Mesenchymal stem cell (in vitro differentiated cells and primary cell): ENCODE results near the gene RBM20.

Source experiments
- DNase-seq: peaks from one replicate; pipeline ENCODE4 v3.0.0-alpha.2; 2013
- H2AFZ ChIP-seq: one replicate; pipeline ENCODE4 v1.6.1; 2013; ENCODE audit warnings: low read depth, mild to moderate bottlenecking, control low read depth, inconsistent platforms, low read length, moderate library complexity
- H2AK5ac ChIP-seq: 2 replicates; pipeline ENCODE4 v1.6.1; 2013; ENCODE audit warnings: low read length, moderate library complexity, mild to moderate bottlenecking, inconsistent platforms; ENCODE audit not compliant: severe bottlenecking
- H2BK120ac ChIP-seq: one replicate; pipeline ENCODE4 v1.6.1; 2013; ENCODE audit warnings: low read depth, mild to moderate bottlenecking, inconsistent platforms, low read length, moderate library complexity
- H2BK12ac ChIP-seq, 2 experiments: one replicate each; pipeline ENCODE4 v1.6.1; 2013; ENCODE audit warnings: inconsistent platforms in 2 of 2, low read length in 2 of 2, mild to moderate bottlenecking in 2 of 2, moderate library complexity in 2 of 2, control low read depth in 1 of 2
- H2BK15ac ChIP-seq: one replicate; pipeline ENCODE4 v1.6.1; 2013; ENCODE audit warnings: mild to moderate bottlenecking, low read depth, inconsistent platforms; ENCODE audit not compliant: poor library complexity, severe bottlenecking
- H2BK5ac ChIP-seq: 2 replicates; pipeline ENCODE4 v1.6.1; 2013; ENCODE audit warnings: low read depth, mild to moderate bottlenecking, low read length, control low read depth, inconsistent platforms; ENCODE audit not compliant: poor library complexity, severe bottlenecking
- H3K14ac ChIP-seq, 2 experiments: one replicate each; pipeline ENCODE4 v1.6.1; 2013; ENCODE audit warnings: inconsistent platforms in 2 of 2, low read length in 2 of 2, control low read depth in 1 of 2, mild to moderate bottlenecking in 1 of 2, moderate library complexity in 1 of 2
- H3K18ac ChIP-seq, 2 experiments: one replicate each; pipeline ENCODE4 v1.6.1; 2013; ENCODE audit warnings: inconsistent platforms in 2 of 2, low read length in 2 of 2, control low read depth in 1 of 2, low read depth in 1 of 2, mild to moderate bottlenecking in 1 of 2
- H3K23ac ChIP-seq, 2 experiments: one replicate each; pipeline ENCODE4 v1.6.1; 2013; ENCODE audit warnings: inconsistent platforms in 2 of 2, low read length in 2 of 2, mild to moderate bottlenecking in 2 of 2, moderate library complexity in 2 of 2, control low read depth in 1 of 2
- H3K27ac ChIP-seq: 2 replicates; pipeline ENCODE4 v1.5.1; 2013; ENCODE audit warnings: mild to moderate bottlenecking, moderate library complexity, low read length, control low read depth, inconsistent platforms; ENCODE audit not compliant: poor library complexity, severe bottlenecking
- H3K27me3 ChIP-seq, 2 experiments: 2 replicates each; pipeline versions ENCODE4 v1.6.1 to v1.7.0; 2013; ENCODE audit warnings: low read length in 2 of 2, mild to moderate bottlenecking in 2 of 2, moderate library complexity in 2 of 2, control low read depth in 1 of 2, inconsistent platforms in 1 of 2; ENCODE audit not compliant: control insufficient read depth in 1 of 2, insufficient read depth in 1 of 2
- H3K36me3 ChIP-seq, 2 experiments: 2 replicates each; pipeline versions ENCODE4 v1.6.1 to v1.7.0; 2013; ENCODE audit warnings: low read length in 2 of 2, control low read depth in 1 of 2, inconsistent platforms in 1 of 2, low read depth in 1 of 2, mild to moderate bottlenecking in 1 of 2; ENCODE audit not compliant: insufficient read depth in 2 of 2, control insufficient read depth in 1 of 2
- H3K4ac ChIP-seq, 2 experiments: one replicate each; pipeline ENCODE4 v1.6.1; 2013; ENCODE audit warnings: inconsistent platforms in 2 of 2, low read length in 2 of 2, mild to moderate bottlenecking in 2 of 2, moderate library complexity in 2 of 2, control low read depth in 1 of 2, low read depth in 1 of 2
- H3K4me1 ChIP-seq: 2 replicates; pipeline ENCODE4 v1.6.1; 2013; ENCODE audit warnings: low read depth, low read length, control low read depth; ENCODE audit not compliant: control insufficient read depth, insufficient read depth
- H3K4me2 ChIP-seq: 2 replicates; pipeline ENCODE4 v1.6.1; 2013; ENCODE audit warnings: low read length, mild to moderate bottlenecking, inconsistent platforms; ENCODE audit not compliant: poor library complexity, severe bottlenecking
- H3K4me3 ChIP-seq, 2 experiments: 2 replicates each; pipeline versions ENCODE4 v1.5.1 to v1.7.0; 2013; ENCODE audit warnings: low read length in 2 of 2, mild to moderate bottlenecking in 2 of 2, control low read depth in 1 of 2, low read depth in 1 of 2; ENCODE audit not compliant: insufficient read depth in 1 of 2
- H3K79me1 ChIP-seq: replicated peaks from 2 replicates; pipeline ENCODE4 v1.6.1; 2013; ENCODE audit warnings: mild to moderate bottlenecking, control low read depth, low read length, inconsistent platforms; ENCODE audit not compliant: poor library complexity, severe bottlenecking
- H3K9ac ChIP-seq: 2 replicates; pipeline ENCODE4 v1.7.0; 2013; ENCODE audit warnings: mild to moderate bottlenecking, low read length, moderate library complexity
- H3K9me3 ChIP-seq: 2 replicates; pipeline ENCODE4 v1.7.0; 2013; ENCODE audit warnings: mild to moderate bottlenecking, low read length; ENCODE audit not compliant: control insufficient read depth
- H4K8ac ChIP-seq: one replicate; pipeline ENCODE4 v1.6.1; 2013; ENCODE audit warnings: inconsistent platforms, mild to moderate bottlenecking, low read length, moderate library complexity
- H4K91ac ChIP-seq: one replicate; pipeline ENCODE4 v1.6.1; 2013; ENCODE audit warnings: mild to moderate bottlenecking, low read length, inconsistent platforms
- WGBS: methylation state at CpG from one replicate; pipeline ENCODE4 v1.1.7; 2013; ENCODE audit warnings: mixed read lengths; 5-methylcytosine and 5-hydroxymethylcytosine counted together

RBM20 gene

DNA sequence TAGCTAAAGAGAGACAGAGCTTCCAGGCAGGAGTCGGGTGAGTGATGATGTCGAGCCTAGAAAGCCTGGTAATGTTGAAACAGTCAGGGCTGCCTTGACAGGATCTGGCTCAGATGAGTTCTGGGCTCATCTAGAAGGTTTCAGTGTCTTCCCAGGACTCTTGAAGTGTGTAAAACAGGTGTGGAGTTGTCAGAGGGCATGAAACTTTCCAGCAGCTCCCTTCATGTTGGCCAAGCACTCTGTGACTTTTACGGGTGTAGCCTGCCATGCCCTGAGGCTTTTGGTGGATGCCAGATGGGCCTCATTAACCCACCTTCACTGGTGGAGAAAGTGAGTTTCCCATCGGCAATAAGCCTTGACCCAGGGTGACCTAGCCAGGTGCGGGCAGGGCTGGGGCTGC lies 161.2 kb downstream of the RBM20 start:
- 93% methylated on average over 5 of the region's 5 CpGs for WGBS
- no peak overlapping the region for H2BK5ac ChIP-seq

GRCh38 chr10:110806335-110806734 lies 162.2 kb downstream of the RBM20 start:
- WGBS, result 56% methylated on average over 1 of the region's 4 CpGs

More for the DNA sequence above, 161.2 kb downstream of the RBM20 start:
- Histone ChIP-seq H2AFZ (no peak overlapping the region), H3K14ac (no peak overlapping the region), H3K4me2 (no peak overlapping the region), H3K4ac (no peak overlapping the region), H2BK12ac (no peak overlapping the region), H3K23ac (no peak overlapping the region), H3K36me3 (no peaks in the 10 kb centered on the region), H3K4me3 (no peak overlapping the region), H3K4me1 (peaks cover 5% of the 10 kb centered on the region), H4K8ac (no peak overlapping the region), H3K27me3 (peaks cover 3 to 13% of the 10 kb centered on the region in 2 experiments), H2BK120ac (no peak overlapping the region), H3K79me1 (no peaks in the 10 kb centered on the region), H2AK5ac (no peak overlapping the region), H2BK15ac (no peak overlapping the region), H3K9ac (no peak overlapping the region), H3K9me3 (peaks cover 4% of the 10 kb centered on the region), H4K91ac (peak overlapping the region; percentile 52), H3K27ac (no peak overlapping the region), H3K18ac (no peak overlapping the region)
- no peak for DNase-seq

DNA sequence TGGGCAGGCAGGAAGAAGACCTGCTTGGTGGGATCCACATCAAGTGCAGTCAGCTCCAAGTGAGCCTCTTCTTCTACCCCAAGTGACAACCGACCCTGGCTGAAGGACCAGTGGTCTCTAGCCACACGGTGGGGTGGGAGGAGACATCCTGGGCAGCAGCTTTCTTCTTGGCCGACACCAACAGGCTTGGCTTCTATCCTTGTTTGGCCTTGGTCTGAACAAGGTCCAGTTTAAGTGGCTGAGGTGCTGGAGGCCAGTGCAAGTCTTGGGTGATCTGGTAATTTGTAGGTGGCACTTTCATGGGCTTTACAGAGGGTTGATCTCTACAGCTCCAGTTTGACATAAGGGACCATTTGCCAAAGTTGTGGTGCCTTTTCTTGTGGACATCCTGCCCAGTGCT lies 164.0 kb downstream of the RBM20 start:
- H4K8ac ChIP-seq, result no peak overlapping the region
- H2AFZ ChIP-seq, result no peak overlapping the region
- H3K4me3 ChIP-seq, result no peak overlapping the region
- H3K14ac ChIP-seq, result no peak overlapping the region
- no peak overlapping the region for H3K4me2 ChIP-seq
- no peak overlapping the region for H2BK120ac ChIP-seq
- DNase-seq, result no peak
- no peak overlapping the region for H4K91ac ChIP-seq
- H3K27me3 ChIP-seq, result peaks cover 3 to 14% of the 10 kb centered on the region in 2 experiments
- H2BK12ac ChIP-seq, result peak overlapping the region in 1 of 2 experiments; percentile 37
- no peaks in the 10 kb centered on the region for H3K79me1 ChIP-seq
- peaks cover 4% of the 10 kb centered on the region for H3K9me3 ChIP-seq
- H2AK5ac ChIP-seq, result no peak overlapping the region
- H2BK5ac ChIP-seq, result no peak overlapping the region
- H2BK15ac ChIP-seq, result no peak overlapping the region
- no peak overlapping the region for H3K9ac ChIP-seq
- no peak overlapping the region for H3K4ac ChIP-seq
- H3K4me1 ChIP-seq, result peaks cover 9% of the 10 kb centered on the region
- no peak overlapping the region for H3K23ac ChIP-seq
- no peak overlapping the region for H3K18ac ChIP-seq
- H3K27ac ChIP-seq, result no peak overlapping the region
- no peaks in the 10 kb centered on the region for H3K36me3 ChIP-seq
- 92% methylated on average over 3 of the region's 3 CpGs for WGBS

More at GRCh38 chr10:110806335-110806734, 162.2 kb downstream of the RBM20 start:
- H2BK5ac ChIP-seq, result no peak overlapping the region
- no peak overlapping the region for H3K18ac ChIP-seq
- H3K4me1 ChIP-seq, result peaks cover 5% of the 10 kb centered on the region
- no peak overlapping the region for H4K91ac ChIP-seq
- no peaks in the 10 kb centered on the region for H3K79me1 ChIP-seq
- H3K9me3 ChIP-seq, result peaks cover 4% of the 10 kb centered on the region
- H3K9ac ChIP-seq, result no peak overlapping the region
- no peak overlapping the region for H3K4ac ChIP-seq
- no peak overlapping the region for H3K4me2 ChIP-seq
- no peak overlapping the region for H3K4me3 ChIP-seq
- H2AK5ac ChIP-seq, result no peak overlapping the region
- no peak overlapping the region for H2BK120ac ChIP-seq
- no peak for DNase-seq
- peaks cover 3 to 14% of the 10 kb centered on the region in 2 experiments for H3K27me3 ChIP-seq
- no peak overlapping the region for H2AFZ ChIP-seq
- no peaks in the 10 kb centered on the region for H3K36me3 ChIP-seq
- no peak overlapping the region for H2BK15ac ChIP-seq
- no peak overlapping the region for H3K14ac ChIP-seq
- H2BK12ac ChIP-seq, result no peak overlapping the region
- no peak overlapping the region for H4K8ac ChIP-seq
- no peak overlapping the region for H3K27ac ChIP-seq
- no peak overlapping the region for H3K23ac ChIP-seq

- H4K91ac ChIP-seq, result no peak overlapping the region
- H3K9me3 ChIP-seq, result peaks cover 4% of the 10 kb centered on the region
- no peak overlapping the region for H3K18ac ChIP-seq
- H3K14ac ChIP-seq, result no peak overlapping the region
- H3K27me3 ChIP-seq, result peaks cover 3 to 14% of the 10 kb centered on the region in 2 experiments
- no peak overlapping the region for H2AK5ac ChIP-seq
- H3K9ac ChIP-seq, result no peak overlapping the region
- no peak for DNase-seq
- H2BK15ac ChIP-seq, result no peak overlapping the region
- no peak overlapping the region for H2BK12ac ChIP-seq
- H3K4ac ChIP-seq, result no peak overlapping the region
- 90% methylated on average over 4 of the region's 5 CpGs for WGBS
- H3K4me2 ChIP-seq, result no peak overlapping the region
- H2BK5ac ChIP-seq, result no peak overlapping the region
- H3K79me1 ChIP-seq, result no peaks in the 10 kb centered on the region
- no peak overlapping the region for H3K23ac ChIP-seq
- H4K8ac ChIP-seq, result no peak overlapping the region
- H3K4me1 ChIP-seq, result peaks cover 9% of the 10 kb centered on the region
- H2AFZ ChIP-seq, result no peak overlapping the region
- no peaks in the 10 kb centered on the region for H3K36me3 ChIP-seq
- no peak overlapping the region for H3K4me3 ChIP-seq
- no peak overlapping the region for H3K27ac ChIP-seq
- no peak overlapping the region for H2BK120ac ChIP-seq
Measured at GRCh38 chr10:110808615-110809014, 164.5 kb downstream of the RBM20 start.
